Measurements from ENCODE around the gene PSMA8.
"Not testable (repeated sequence)": the region's sequence is repeated elsewhere in the genome, so short reads cannot be mapped to it uniquely, and the experiment has no call there.

The PSMA8 gene

DNA sequence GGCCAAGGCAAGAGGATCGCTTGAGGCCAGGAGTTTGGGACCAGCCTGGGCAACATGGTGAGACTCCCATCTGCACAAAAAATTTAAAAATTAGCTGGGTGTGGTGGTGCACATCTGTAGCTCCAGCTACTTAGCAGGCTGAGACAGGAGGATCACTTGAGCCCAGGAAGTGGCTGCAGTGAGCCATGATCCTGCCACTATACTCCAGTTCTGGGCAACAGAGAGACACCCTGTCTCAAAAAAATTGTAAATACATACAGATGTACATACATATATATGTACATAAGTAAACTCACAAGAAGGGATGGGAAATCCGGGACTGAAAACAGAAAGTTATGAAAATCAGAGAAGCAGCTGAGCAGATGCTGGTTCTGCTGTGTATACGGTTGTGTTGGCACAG lies 62.9 kb downstream of the PSMA8 start:
- no peak for DNase-seq (ENCODE audit: insufficient read length, low spot score)
- no peak for FAIRE-seq
- TF ChIP-seq, protein P1, sequence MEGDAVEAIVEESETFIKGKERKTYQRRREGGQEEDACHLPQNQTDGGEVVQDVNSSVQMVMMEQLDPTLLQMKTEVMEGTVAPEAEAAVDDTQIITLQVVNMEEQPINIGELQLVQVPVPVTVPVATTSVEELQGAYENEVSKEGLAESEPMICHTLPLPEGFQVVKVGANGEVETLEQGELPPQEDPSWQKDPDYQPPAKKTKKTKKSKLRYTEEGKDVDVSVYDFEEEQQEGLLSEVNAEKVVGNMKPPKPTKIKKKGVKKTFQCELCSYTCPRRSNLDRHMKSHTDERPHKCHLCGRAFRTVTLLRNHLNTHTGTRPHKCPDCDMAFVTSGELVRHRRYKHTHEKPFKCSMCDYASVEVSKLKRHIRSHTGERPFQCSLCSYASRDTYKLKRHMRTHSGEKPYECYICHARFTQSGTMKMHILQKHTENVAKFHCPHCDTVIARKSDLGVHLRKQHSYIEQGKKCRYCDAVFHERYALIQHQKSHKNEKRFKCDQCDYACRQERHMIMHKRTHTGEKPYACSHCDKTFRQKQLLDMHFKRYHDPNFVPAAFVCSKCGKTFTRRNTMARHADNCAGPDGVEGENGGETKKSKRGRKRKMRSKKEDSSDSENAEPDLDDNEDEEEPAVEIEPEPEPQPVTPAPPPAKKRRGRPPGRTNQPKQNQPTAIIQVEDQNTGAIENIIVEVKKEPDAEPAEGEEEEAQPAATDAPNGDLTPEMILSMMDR (IDR thresholded peaks at IDR 0.05; ENCODE audit: insufficient read depth, missing control alignments): no peak

DNA sequence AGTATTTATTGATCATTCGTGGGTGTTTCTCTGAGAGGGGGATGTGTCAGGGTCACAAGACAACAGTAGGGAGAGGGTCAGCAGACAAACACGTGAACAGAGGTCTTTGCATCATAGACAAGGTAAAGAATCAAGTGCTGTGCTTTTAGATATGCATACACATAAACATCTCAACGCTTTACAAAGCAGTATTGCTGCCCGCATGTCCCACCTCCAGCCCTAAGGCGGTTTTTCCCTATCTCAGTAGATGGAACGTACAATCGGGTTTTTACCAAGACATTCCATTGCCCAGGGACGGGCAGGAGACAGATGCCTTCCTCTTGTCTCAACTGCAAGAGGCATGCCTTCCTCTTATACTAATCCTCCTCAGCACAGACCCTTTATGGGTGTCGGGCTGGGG lies 68.3 kb downstream of the PSMA8 start:
- DNase-seq (ENCODE audit: insufficient read length, low spot score); FAIRE-seq: not testable (repeated sequence)

DNA sequence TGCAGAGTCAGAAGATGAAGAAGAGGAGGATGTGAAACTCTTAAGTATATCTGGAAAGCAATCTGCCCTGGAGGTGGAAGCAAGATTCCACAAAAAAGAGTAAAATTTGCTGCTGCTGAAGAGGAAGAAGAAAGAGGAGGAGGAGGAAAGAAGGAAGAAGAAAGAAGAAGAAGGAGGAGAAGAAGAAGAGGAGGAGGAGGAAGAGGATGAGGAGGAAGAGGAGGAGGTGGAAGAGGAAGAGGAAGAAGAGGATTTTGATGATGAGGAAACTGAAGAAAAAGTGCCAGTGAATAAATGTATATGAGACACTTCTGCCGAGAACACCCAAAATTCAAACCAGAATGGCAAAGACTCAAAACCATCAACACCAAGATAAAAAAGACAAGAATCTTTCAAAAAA lies 71.6 kb downstream of the PSMA8 start:
- DNase-seq (ENCODE audit: insufficient read length, low spot score) (no peak), FAIRE-seq (no peak)
- TF ChIP-seq, protein P1 (IDR thresholded peaks at IDR 0.05; ENCODE audit: insufficient read depth, missing control alignments): no peak

DNA sequence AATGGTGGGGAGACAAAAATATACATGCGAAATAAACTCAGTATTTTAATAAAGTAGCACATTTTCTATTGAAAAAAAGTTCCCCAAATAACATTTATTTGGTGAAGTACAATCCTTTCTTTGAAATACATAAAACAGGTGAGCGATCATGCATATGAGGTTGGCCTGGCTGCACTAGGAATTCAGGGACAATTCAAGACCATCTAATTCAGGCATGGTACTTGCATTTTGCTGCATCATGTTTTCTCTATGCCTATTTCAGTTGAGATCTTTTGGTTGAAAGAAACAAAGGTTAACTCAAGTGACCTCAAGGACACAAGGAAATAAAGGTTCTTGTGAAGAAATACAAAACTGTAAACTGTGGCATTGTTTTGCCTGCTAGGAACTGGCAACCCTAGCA lies 72.8 kb downstream of the PSMA8 start:
- FAIRE-seq (peak; percentile 75), DNase-seq (ENCODE audit: insufficient read length, low spot score) (no peak)
- TF ChIP-seq, protein P1 (IDR thresholded peaks at IDR 0.05; ENCODE audit: insufficient read depth, missing control alignments): no peak

DNA sequence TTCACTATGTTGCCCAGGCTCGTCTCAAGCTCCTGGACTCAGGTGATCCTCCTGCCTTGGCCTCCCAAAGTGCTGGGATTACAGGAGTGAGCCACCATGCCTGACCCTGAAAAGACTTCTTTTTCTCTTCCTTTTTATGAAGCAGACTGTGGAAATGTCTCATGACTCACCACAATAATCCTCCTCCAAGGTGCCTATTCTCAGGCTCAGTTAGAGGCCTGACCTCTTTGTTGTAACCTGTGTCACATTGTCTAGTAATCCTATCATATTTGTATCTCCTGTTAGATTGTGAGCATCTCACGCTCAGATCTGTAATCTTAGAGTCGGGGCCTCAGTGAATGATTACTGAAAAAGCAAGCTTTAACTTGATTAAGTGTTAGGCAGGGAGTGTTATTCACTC lies 74.3 kb downstream of the PSMA8 start:
- DNase-seq (ENCODE audit: insufficient read length, low spot score) (no peak), FAIRE-seq (no peak)
- TF ChIP-seq, protein P1 (IDR thresholded peaks at IDR 0.05; ENCODE audit: insufficient read depth, missing control alignments): no peak

DNA sequence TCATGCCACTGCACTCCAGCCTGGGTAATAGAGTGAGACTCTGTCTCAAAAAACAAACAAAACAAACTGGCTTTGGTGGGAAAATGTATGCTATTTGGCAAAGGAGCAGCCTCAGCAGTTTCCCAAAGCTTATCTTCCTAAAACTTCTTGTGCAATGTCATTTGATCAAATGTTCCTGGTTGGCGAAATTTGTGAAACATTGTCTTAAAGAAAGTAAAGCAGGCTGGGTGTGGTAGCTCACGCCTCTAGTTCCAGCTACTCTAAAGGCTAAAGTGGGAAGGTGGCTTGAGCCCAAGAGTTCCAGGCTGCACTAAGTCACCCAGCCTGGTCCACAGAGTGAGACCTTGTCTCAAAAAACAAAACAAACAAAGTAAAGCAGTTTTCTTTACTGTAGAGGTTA lies 75.3 kb downstream of the PSMA8 start:
- FAIRE-seq: no peak
- TF ChIP-seq, protein P1 (IDR thresholded peaks at IDR 0.05; ENCODE audit: insufficient read depth, missing control alignments): no peak
- DNase-seq (ENCODE audit: insufficient read length, low spot score): no peak

DNA sequence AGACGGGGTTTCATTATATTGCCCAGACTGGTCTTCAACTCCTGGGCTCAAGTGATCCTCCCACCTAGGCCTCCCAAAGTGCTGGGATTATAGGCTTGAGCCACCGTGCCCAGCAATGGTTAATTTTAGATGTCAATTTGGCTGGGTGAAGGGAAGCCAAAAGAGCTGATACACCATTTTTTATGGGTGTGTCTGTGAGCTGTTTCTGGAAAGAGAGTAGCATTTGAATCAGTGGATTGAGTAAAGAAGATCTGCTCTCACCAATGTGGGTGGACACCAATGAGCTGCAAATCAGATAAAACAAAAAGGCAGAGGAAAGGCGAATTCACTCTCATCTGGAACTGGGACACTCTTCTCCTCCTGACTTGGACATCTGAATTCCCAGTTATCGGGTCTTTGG lies 76.5 kb downstream of the PSMA8 start:
- FAIRE-seq: no peak

More for the DNA sequence above, 76.5 kb downstream of the PSMA8 start:
- DNase-seq (ENCODE audit: insufficient read length, low spot score): no peak
- TF ChIP-seq, protein P1 (IDR thresholded peaks at IDR 0.05; ENCODE audit: insufficient read depth, missing control alignments): no peak

All from D721Med (cell line).